NCI-H774 (cell line): Measurements from ENCODE around the gene COL15A1.
A peak's percentile ranks its signal among the peaks of the same experiment; 100 is the strongest.

Source experiments
- DNase-seq: peaks from one replicate; lab custom pipeline; 2025; lab: John Stamatoyannopoulos, UW

Gene COL15A1

GRCh38 chr9:98972716-98973115 is 29.0 kb downstream of the COL15A1 start:
- no peak for DNase-seq

- DNase-seq = no peak
Observed at GRCh38 chr9:98973171-98973570, 29.5 kb downstream of the COL15A1 start.

- no peak for DNase-seq
Observed at GRCh38 chr9:98973576-98973975, 29.9 kb downstream of the COL15A1 start.

GRCh38 chr9:98974106-98974505 is 30.4 kb downstream of the COL15A1 start:
- DNase-seq = no peak

GRCh38 chr9:98974554-98974953 is 30.8 kb downstream of the COL15A1 start:
- DNase-seq = no peak

- peak; percentile 48 for DNase-seq
Observed at GRCh38 chr9:98974994-98975712, 31.4 kb downstream of the COL15A1 start.

- no peak for DNase-seq
Observed at GRCh38 chr9:98975838-98976237, 32.1 kb downstream of the COL15A1 start.

GRCh38 chr9:98977246-98977714 is 33.6 kb downstream of the COL15A1 start:
- DNase-seq = no peak

GRCh38 chr9:98977813-98978212 is 34.1 kb downstream of the COL15A1 start:
- DNase-seq = no peak

GRCh38 chr9:98978231-98978681 is 34.5 kb downstream of the COL15A1 start:
- no peak for DNase-seq

GRCh38 chr9:98980291-98980690 is 36.6 kb downstream of the COL15A1 start:
- DNase-seq = no peak

GRCh38 chr9:98983295-98984268 is 39.9 kb downstream of the COL15A1 start:
- DNase-seq = no peak

- DNase-seq = no peak
Observed at GRCh38 chr9:98985596-98985995, 41.9 kb downstream of the COL15A1 start.

- DNase-seq = no peak
Observed at GRCh38 chr9:98986866-98987651, 43.4 kb downstream of the COL15A1 start.

- DNase-seq = no peak
Observed at GRCh38 chr9:98989036-98990000, 45.6 kb downstream of the COL15A1 start.

- no peak for DNase-seq
Observed at GRCh38 chr9:98990181-98990870, 46.6 kb downstream of the COL15A1 start.

- DNase-seq = no peak
Observed at GRCh38 chr9:98992107-98992884, 48.6 kb downstream of the COL15A1 start.

GRCh38 chr9:98992885-98993569 is 49.3 kb downstream of the COL15A1 start:
- DNase-seq = no peak

GRCh38 chr9:98993570-98993945 is 49.9 kb downstream of the COL15A1 start:
- DNase-seq = no peak
